ENCODE data around the gene BBLN. TPM values are rescaled to one million over a fixed set of nuclear protein-coding genes. Genes with fewer than 3 reads are reported as not detected.

The BBLN gene
- polyA plus RNA-seq, 1 donor from 2014 or later = 330 TPM

GRCh38 chr9:128115187-128116103 is 44.6 kb upstream of the BBLN start:
- no peaks in the 10 kb centered on the region for H4K20me1 ChIP-seq (ENCODE audit: insufficient read depth)
- no peak overlapping the region for H2AFZ ChIP-seq (ENCODE audit: low read depth, low read length)
- TF ChIP-seq EZH2 (IDR thresholded peaks at IDR 0.05; ENCODE audit: borderline replicate concordance, insufficient read depth, low read length, poor library complexity, severe bottlenecking) (no peak), EP300 (conservative IDR thresholded peaks at IDR 0.05; ENCODE audit: poor library complexity, severe bottlenecking) (no peak), MXI1 (conservative IDR thresholded peaks at IDR 0.05; ENCODE audit: poor library complexity, severe bottlenecking) (no peak), TAF1 (IDR thresholded peaks at IDR 0.05; ENCODE audit: low read depth) (no peak), CTCF (IDR thresholded peaks at IDR 0.05; ENCODE audit: poor library complexity, severe bottlenecking) (no peak), RAD21 (conservative IDR thresholded peaks at IDR 0.05) (no peak), SMC3 (conservative IDR thresholded peaks at IDR 0.05; ENCODE audit: poor library complexity) (no peak), POLR2AphosphoS5 (IDR thresholded peaks at IDR 0.05) (no peak), REST (IDR thresholded peaks at IDR 0.05; ENCODE audit: borderline replicate concordance) (no peak)
- H3K27me3 ChIP-seq (ENCODE audit: insufficient read depth, low read depth, low read length) = no peaks in the 10 kb centered on the region
- no peaks in the 10 kb centered on the region for H3K9me2 ChIP-seq (ENCODE audit: insufficient read depth, low read length)
- no peaks in the 10 kb centered on the region for H3K36me3 ChIP-seq (ENCODE audit: insufficient read depth, low read length)
- H3K9me3 ChIP-seq (ENCODE audit: low read length) = no peaks in the 10 kb centered on the region
- H3K9ac ChIP-seq (ENCODE audit: low read length) = no peak overlapping the region
- H3F3A ChIP-seq (ENCODE audit: insufficient read depth, low read length, poor library complexity, severe bottlenecking) = no peaks in the 10 kb centered on the region
- H3K4me3 ChIP-seq (ENCODE audit: low read length) = no peak overlapping the region
- H3K79me2 ChIP-seq (replicated peaks; ENCODE audit: insufficient read depth, low read length) = no peaks in the 10 kb centered on the region
- no peak overlapping the region for H3K4me2 ChIP-seq (ENCODE audit: low read length)
- H3K27ac ChIP-seq (ENCODE audit: low read length) = no peak overlapping the region

- Histone ChIP-seq H3K79me2 (replicated peaks; ENCODE audit: insufficient read depth, low read length) (no peaks in the 10 kb centered on the region), H3K27me3 (ENCODE audit: insufficient read depth, low read depth, low read length) (no peaks in the 10 kb centered on the region), H3F3A (ENCODE audit: insufficient read depth, low read length, poor library complexity, severe bottlenecking) (no peaks in the 10 kb centered on the region), H3K27ac (ENCODE audit: low read length) (no peak overlapping the region), H3K4me3 (ENCODE audit: low read length) (no peak overlapping the region), H3K9me2 (ENCODE audit: insufficient read depth, low read length) (no peaks in the 10 kb centered on the region), H3K9me3 (ENCODE audit: low read length) (no peaks in the 10 kb centered on the region), H2AFZ (ENCODE audit: low read depth, low read length) (no peak overlapping the region), H3K4me2 (ENCODE audit: low read length) (no peak overlapping the region), H4K20me1 (ENCODE audit: insufficient read depth) (no peaks in the 10 kb centered on the region), H3K9ac (ENCODE audit: low read length) (no peak overlapping the region), H3K36me3 (ENCODE audit: insufficient read depth, low read length) (no peaks in the 10 kb centered on the region)
- TF ChIP-seq EZH2 (IDR thresholded peaks at IDR 0.05; ENCODE audit: borderline replicate concordance, insufficient read depth, low read length, poor library complexity, severe bottlenecking) = no peak
- no peak for TF ChIP-seq TAF1 (IDR thresholded peaks at IDR 0.05; ENCODE audit: low read depth)
- TF ChIP-seq CTCF (IDR thresholded peaks at IDR 0.05; ENCODE audit: poor library complexity, severe bottlenecking) = no peak
These were observed 43.7 kb upstream of the BBLN start for GRCh38 chr9:128116104-128117083.

Data from neural cell (in vitro differentiated cells).